ENCODE results near the gene VANGL2. TPM values are rescaled to one million over a fixed set of nuclear protein-coding genes. Genes with fewer than 3 reads are reported as not detected.

Gene VANGL2
- total and polyA plus RNA-seq, 4 experiments from 2014 or later, result not detected

GRCh38 chr1:160370561-160371345 lies 29.6 kb upstream of the VANGL2 start:
- peaks cover 2 to 4% (median 3%) of the 10 kb centered on the region in 4 donors for H3K4me1 Mint-ChIP-seq
- no peak for DNase-seq
- POLR2A ChIA-PET (ENCODE audit: partially characterized antibody), result no interaction called here

GRCh38 chr1:160371346-160371631 lies 29.1 kb upstream of the VANGL2 start:
- Mint-ChIP-seq H3K27me3 (no peaks in the 10 kb centered on the region), H3K27ac (no peak overlapping the region), H3K9me3 (peaks cover 0 to 1% (median 0%) of the 10 kb centered on the region in 8 donors), H3K4me3 (no peak overlapping the region), H3K36me3 (no peaks in the 10 kb centered on the region), H3K4me1 (peaks cover 5 to 9% (median 7%) of the 10 kb centered on the region in 4 donors)
- ChIA-PET CTCF (ENCODE audit: partially characterized antibody) (interaction anchor here (1.0 kb wide), 1 partner anchor 178 kb away, joined by 3 read pairs; no protein-coding TSS in a partner anchor), POLR2A (ENCODE audit: partially characterized antibody) (no interaction called here)
- H3K9me3 ChIP-seq (ENCODE audit: control insufficient read depth in 1 of 2, low read length in 2 of 2), result no peaks in the 10 kb centered on the region
- intact Hi-C loops (cut with micrococcal nuclease), result no loop called here
- H3K4me3 ChIP-seq (ENCODE audit: low read length in 2 of 2), result no peak overlapping the region
- no peaks in the 10 kb centered on the region for H3K36me3 ChIP-seq (ENCODE audit: insufficient read depth, low read length)
- DNase-seq, result no peak
- no peak overlapping the region for H3K27ac ChIP-seq (ENCODE audit: low read depth, low read length)
- H3K27me3 ChIP-seq (ENCODE audit: insufficient read depth, low read length), result no peaks in the 10 kb centered on the region
- H3K4me1 ChIP-seq (ENCODE audit: insufficient read depth, low read length), result peaks cover 12% of the 10 kb centered on the region

More at GRCh38 chr1:160370561-160371345, 29.6 kb upstream of the VANGL2 start:
- H3K36me3 ChIP-seq (ENCODE audit: insufficient read depth, low read length), result no peaks in the 10 kb centered on the region
- intact Hi-C loops (cut with micrococcal nuclease), result no loop called here
- H3K27ac ChIP-seq (ENCODE audit: low read depth, low read length), result no peak overlapping the region
- Mint-ChIP-seq H3K36me3 (no peaks in the 10 kb centered on the region), H3K27me3 (no peaks in the 10 kb centered on the region), H3K9me3 (peaks cover 0 to 1% (median 0%) of the 10 kb centered on the region in 8 donors), H3K27ac (no peak overlapping the region), H3K4me3 (no peak overlapping the region)
- CTCF ChIA-PET (ENCODE audit: partially characterized antibody), result interaction anchor here (1.0 kb wide), 1 partner anchor 177 kb away, joined by 3 read pairs; no protein-coding TSS in a partner anchor
- no peaks in the 10 kb centered on the region for H3K27me3 ChIP-seq (ENCODE audit: insufficient read depth, low read length)
- H3K9me3 ChIP-seq (ENCODE audit: control insufficient read depth in 1 of 2, low read length in 2 of 2), result no peaks in the 10 kb centered on the region
- H3K4me1 ChIP-seq (ENCODE audit: insufficient read depth, low read length), result peaks cover 7% of the 10 kb centered on the region
- H3K4me3 ChIP-seq (ENCODE audit: low read length in 2 of 2), result no peak overlapping the region

DNA sequence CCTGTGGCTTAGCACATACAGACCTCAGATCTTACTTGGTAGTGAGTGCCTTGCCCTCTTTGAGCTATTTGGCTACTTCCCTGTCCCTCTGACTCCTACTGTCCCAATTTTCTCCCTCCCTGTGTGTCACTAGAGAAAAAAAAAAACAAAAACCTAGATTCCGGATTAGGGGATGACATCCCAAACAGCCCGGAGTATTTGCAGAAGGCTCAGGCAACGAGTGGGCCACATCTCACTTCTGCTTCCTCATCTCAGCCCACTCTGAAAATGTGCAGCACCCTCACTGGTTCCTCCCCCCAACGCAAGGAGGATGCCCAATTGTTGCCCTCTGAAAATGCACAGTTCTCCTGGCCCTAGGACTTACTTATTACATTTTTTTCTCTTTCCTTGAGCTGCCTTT lies 28.6 kb upstream of the VANGL2 start:
- no peaks in the 10 kb centered on the region for H3K27me3 Mint-ChIP-seq
- no peak overlapping the region for H3K27ac Mint-ChIP-seq
- peaks cover 9 to 14% (median 12%) of the 10 kb centered on the region in 4 donors for H3K4me1 Mint-ChIP-seq
- H3K4me3 Mint-ChIP-seq, result no peak overlapping the region
- no peak for DNase-seq
- H3K27me3 ChIP-seq (ENCODE audit: insufficient read depth, low read length), result no peaks in the 10 kb centered on the region
- H3K9me3 ChIP-seq (ENCODE audit: control insufficient read depth in 1 of 2, low read length in 2 of 2), result no peaks in the 10 kb centered on the region
- POLR2A ChIA-PET (ENCODE audit: partially characterized antibody), result no interaction called here
- H3K36me3 ChIP-seq (ENCODE audit: insufficient read depth, low read length), result no peaks in the 10 kb centered on the region
- no peaks in the 10 kb centered on the region for H3K36me3 Mint-ChIP-seq
- intact Hi-C loops (cut with micrococcal nuclease), result no loop called here
- H3K4me3 ChIP-seq (ENCODE audit: low read length in 2 of 2), result no peak overlapping the region
- H3K27ac ChIP-seq (ENCODE audit: low read depth, low read length), result no peak overlapping the region
- H3K9me3 Mint-ChIP-seq, result peaks cover 0 to 1% (median 0%) of the 10 kb centered on the region in 8 donors
- CTCF ChIA-PET (ENCODE audit: partially characterized antibody), result interaction anchor here (1.0 to 9.9 kb wide), 4 partner anchors 17 to 271 kb away, joined by 3 to 77 read pairs (median 6); no protein-coding TSS in a partner anchor
- H3K4me1 ChIP-seq (ENCODE audit: insufficient read depth, low read length), result peaks cover 14% of the 10 kb centered on the region

GRCh38 chr1:160373696-160374095 lies 26.7 kb upstream of the VANGL2 start:
- Histone ChIP-seq H3K4me3 (ENCODE audit: low read length in 2 of 2) (no peak overlapping the region), H3K27me3 (ENCODE audit: insufficient read depth, low read length) (no peaks in the 10 kb centered on the region), H3K27ac (ENCODE audit: low read depth, low read length) (no peak overlapping the region), H3K9me3 (ENCODE audit: control insufficient read depth in 1 of 2, low read length in 2 of 2) (no peaks in the 10 kb centered on the region), H3K4me1 (ENCODE audit: insufficient read depth, low read length) (peaks cover 14% of the 10 kb centered on the region), H3K36me3 (ENCODE audit: insufficient read depth, low read length) (no peaks in the 10 kb centered on the region)
- H3K27me3 Mint-ChIP-seq, result no peaks in the 10 kb centered on the region
- H3K36me3 Mint-ChIP-seq, result no peaks in the 10 kb centered on the region
- POLR2A ChIA-PET (ENCODE audit: partially characterized antibody), result no interaction called here
- H3K27ac Mint-ChIP-seq, result peak overlapping the region in 1 of 7 donors; percentile 42
- CTCF ChIA-PET (ENCODE audit: partially characterized antibody), result interaction anchor here (2.2 to 9.9 kb wide), 3 partner anchors 19 to 272 kb away, joined by 8 to 77 read pairs (median 23); no protein-coding TSS in a partner anchor
- intact Hi-C loops (cut with micrococcal nuclease), result no loop called here
- no peak for DNase-seq
- H3K9me3 Mint-ChIP-seq, result no peaks in the 10 kb centered on the region
- H3K4me1 Mint-ChIP-seq, result peaks cover 9 to 16% (median 12%) of the 10 kb centered on the region in 4 donors
- no peak overlapping the region for H3K4me3 Mint-ChIP-seq

- Histone ChIP-seq H3K36me3 (ENCODE audit: insufficient read depth, low read length) (no peaks in the 10 kb centered on the region), H3K27me3 (ENCODE audit: insufficient read depth, low read length) (no peaks in the 10 kb centered on the region), H3K4me1 (ENCODE audit: insufficient read depth, low read length) (peaks cover 14% of the 10 kb centered on the region), H3K9me3 (ENCODE audit: control insufficient read depth in 1 of 2, low read length in 2 of 2) (no peaks in the 10 kb centered on the region), H3K27ac (ENCODE audit: low read depth, low read length) (no peak overlapping the region), H3K4me3 (ENCODE audit: low read length in 2 of 2) (no peak overlapping the region)
- POLR2A ChIA-PET (ENCODE audit: partially characterized antibody), result no interaction called here
- peaks cover 9 to 16% (median 12%) of the 10 kb centered on the region in 4 donors for H3K4me1 Mint-ChIP-seq
- no peaks in the 10 kb centered on the region for H3K27me3 Mint-ChIP-seq
- intact Hi-C loops (cut with micrococcal nuclease), result loop anchor here (5.0 kb wide), 3 partner anchors 287 to 437 kb away; no protein-coding TSS in a partner anchor
- no peak overlapping the region for H3K4me3 Mint-ChIP-seq
- CTCF ChIA-PET (ENCODE audit: partially characterized antibody), result interaction anchor here (0.7 to 9.9 kb wide), 7 partner anchors 8 to 273 kb away, joined by 3 to 77 read pairs (median 16); partner anchors contain the start of genes NCSTN and NHLH1
- no peaks in the 10 kb centered on the region for H3K36me3 Mint-ChIP-seq
- no peaks in the 10 kb centered on the region for H3K9me3 Mint-ChIP-seq
- DNase-seq, result no peak
- peak overlapping the region in 2 of 7 donors; percentile 25 to 50 for H3K27ac Mint-ChIP-seq
Measured at GRCh38 chr1:160374306-160375110, 25.9 kb upstream of the VANGL2 start.

DNA sequence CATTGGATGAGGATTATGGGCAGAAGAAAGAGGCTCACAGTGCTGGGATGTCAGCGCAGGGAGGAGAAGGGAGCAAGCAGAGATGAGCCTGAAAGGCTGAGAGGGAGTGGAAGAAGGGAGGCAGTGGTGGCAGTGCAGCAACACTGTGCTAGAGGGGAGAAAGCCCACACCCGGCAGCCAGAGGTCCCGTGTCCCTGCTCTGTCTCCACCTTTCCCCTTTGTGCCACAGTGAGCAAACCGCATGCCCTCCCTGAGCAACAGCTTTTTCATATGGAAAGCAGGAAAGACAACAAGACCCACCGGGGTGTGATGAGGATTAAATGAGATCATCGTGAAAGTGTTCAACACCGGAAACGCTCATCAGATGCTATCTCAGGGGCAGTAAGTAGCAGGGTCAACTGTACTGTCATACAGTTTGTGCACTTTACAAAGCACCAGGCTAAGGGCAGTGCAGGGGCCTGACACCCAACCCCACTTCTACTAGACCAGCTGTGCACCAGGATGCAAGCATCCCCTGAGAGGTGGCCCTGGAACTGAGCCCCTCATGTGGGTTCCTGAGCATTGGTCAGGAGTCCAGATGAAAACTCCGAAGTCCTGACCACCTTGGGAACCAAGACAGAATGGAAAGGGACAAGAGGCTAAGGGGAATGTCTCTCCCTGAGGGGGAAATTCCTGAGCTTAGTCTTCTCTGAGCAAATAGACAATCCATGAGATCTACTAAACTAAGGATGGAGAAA lies 24.4 kb upstream of the VANGL2 start:
- Histone ChIP-seq H3K27ac (ENCODE audit: low read depth, low read length) (no peak overlapping the region), H3K27me3 (ENCODE audit: insufficient read depth, low read length) (no peaks in the 10 kb centered on the region), H3K36me3 (ENCODE audit: insufficient read depth, low read length) (no peaks in the 10 kb centered on the region), H3K4me1 (ENCODE audit: insufficient read depth, low read length) (peaks cover 14% of the 10 kb centered on the region), H3K9me3 (ENCODE audit: control insufficient read depth in 1 of 2, low read length in 2 of 2) (no peaks in the 10 kb centered on the region), H3K4me3 (ENCODE audit: low read length in 2 of 2) (no peak overlapping the region)
- peaks cover 0 to 1% of the 10 kb centered on the region in 2 donors for H3K27me3 Mint-ChIP-seq
- ChIA-PET CTCF (ENCODE audit: partially characterized antibody) (interaction anchor here (1.2 to 9.9 kb wide), 18 partner anchors 10 to 299 kb away, joined by 3 to 77 read pairs (median 7); partner anchors contain the start of genes CASQ1, IGSF8, NCSTN and NHLH1), POLR2A (ENCODE audit: partially characterized antibody) (no interaction called here)
- intact Hi-C loops (cut with micrococcal nuclease), result loop anchor here (1.0 to 5.0 kb wide), 5 partner anchors 183 to 439 kb away; no protein-coding TSS in a partner anchor
- H3K36me3 Mint-ChIP-seq, result no peaks in the 10 kb centered on the region
- peak overlapping the region in 4 of 8 donors; percentile 3 to 62 (median 36) for H3K4me3 Mint-ChIP-seq
- peak overlapping the region in 2 of 7 donors; percentile 37 to 44 for H3K27ac Mint-ChIP-seq
- no peak for DNase-seq
- H3K4me1 Mint-ChIP-seq, result peaks cover 9 to 16% (median 12%) of the 10 kb centered on the region in 4 donors
- H3K9me3 Mint-ChIP-seq, result no peaks in the 10 kb centered on the region
